H9 (cell line): ENCODE measurements around the gene PPM1N. TPM values are rescaled to one million over a fixed set of nuclear protein-coding genes. Genes with fewer than 3 reads are reported as not detected.

Experiments
- DNase-seq: peaks from one replicate; pipeline ENCODE4 v3.0.0-alpha.2; 2017
- H2AFZ ChIP-seq: one replicate; pipeline ENCODE4 v1.6.1; 2013; ENCODE audit warnings: mild to moderate bottlenecking, low read length, control low read depth, moderate library complexity
- H2AK5ac ChIP-seq: 2 replicates; pipeline ENCODE4 v1.6.1; 2013; ENCODE audit warnings: low read length, control low read depth, mixed read lengths; ENCODE audit not compliant: insufficient read length
- H2BK120ac ChIP-seq: one replicate; pipeline ENCODE4 v1.6.1; 2013; ENCODE audit warnings: low read depth, mild to moderate bottlenecking, low read length, control low read depth, inconsistent platforms; ENCODE audit not compliant: poor library complexity, severe bottlenecking
- H2BK12ac ChIP-seq: 2 replicates; pipeline ENCODE4 v1.6.1; 2013; ENCODE audit warnings: low read length, control low read depth, mixed read lengths, low read depth; ENCODE audit not compliant: insufficient read length
- H2BK15ac ChIP-seq: 2 replicates; pipeline ENCODE4 v1.6.1; 2013; ENCODE audit warnings: low read depth, low read length, control low read depth
- H2BK20ac ChIP-seq: one replicate; pipeline ENCODE4 v1.6.1; 2013; ENCODE audit warnings: low read depth, mild to moderate bottlenecking, low read length, control low read depth, inconsistent platforms; ENCODE audit not compliant: poor library complexity, severe bottlenecking
- H2BK5ac ChIP-seq: 2 replicates; pipeline ENCODE4 v1.6.1; 2013; ENCODE audit warnings: low read length, control low read depth, mixed read lengths; ENCODE audit not compliant: insufficient read length
- H3K14ac ChIP-seq: 2 replicates; pipeline ENCODE4 v1.6.1; 2013; ENCODE audit warnings: low read length, control low read depth; ENCODE audit not compliant: insufficient read depth
- H3K18ac ChIP-seq: 2 replicates; pipeline ENCODE4 v1.6.1; 2013; ENCODE audit warnings: low read depth, mild to moderate bottlenecking, mixed read lengths, low read length, control low read depth; ENCODE audit not compliant: insufficient read length
- H3K23ac ChIP-seq: 2 replicates; pipeline ENCODE4 v1.6.1; 2013; ENCODE audit warnings: low read length, control low read depth, mixed read lengths, low read depth; ENCODE audit not compliant: insufficient read length
- H3K23me2 ChIP-seq: 2 replicates; pipeline ENCODE4 v1.6.1; 2013; ENCODE audit warnings: low read depth, mild to moderate bottlenecking, mixed read lengths, low read length, control low read depth; ENCODE audit not compliant: insufficient read length, poor library complexity, severe bottlenecking
- H3K27ac ChIP-seq: 2 replicates; pipeline ENCODE4 v1.5.1; 2013; ENCODE audit warnings: low read length, control low read depth, mixed read lengths, low read depth; ENCODE audit not compliant: insufficient read length
- H3K27me3 ChIP-seq: 2 replicates; pipeline ENCODE4 v1.6.1; 2013; ENCODE audit warnings: low read length, control low read depth, inconsistent platforms; ENCODE audit not compliant: insufficient read depth
- H3K4ac ChIP-seq: 2 replicates; pipeline ENCODE4 v1.6.1; 2013; ENCODE audit warnings: low read depth, mild to moderate bottlenecking, control low read depth, inconsistent platforms, low read length, moderate library complexity
- H3K4me1 ChIP-seq: 2 replicates; pipeline ENCODE4 v1.6.1; 2013; ENCODE audit warnings: low read length, control low read depth, inconsistent platforms; ENCODE audit not compliant: insufficient read depth
- H3K4me2 ChIP-seq: 2 replicates; pipeline ENCODE4 v1.6.1; 2013; ENCODE audit warnings: low read length, control low read depth, mixed read lengths; ENCODE audit not compliant: insufficient read length, insufficient read depth
- H3K56ac ChIP-seq: 2 replicates; pipeline ENCODE4 v1.6.1; 2013; ENCODE audit warnings: low read depth, mild to moderate bottlenecking, mixed read lengths, low read length, control low read depth; ENCODE audit not compliant: insufficient read length
- H3K79me1 ChIP-seq: 2 replicates; pipeline ENCODE4 v1.6.1; 2013; ENCODE audit warnings: low read depth, mild to moderate bottlenecking, moderate library complexity, low read length, control low read depth, inconsistent platforms; ENCODE audit not compliant: insufficient read depth, poor library complexity, severe bottlenecking
- H3K79me2 ChIP-seq: 2 replicates; pipeline ENCODE4 v1.6.1; 2013; ENCODE audit warnings: low read length, control low read depth, inconsistent platforms; ENCODE audit not compliant: insufficient read depth
- H3K9ac ChIP-seq: 2 replicates; pipeline ENCODE4 v1.6.1; 2013; ENCODE audit warnings: low read length, control low read depth, mixed read lengths; ENCODE audit not compliant: insufficient read length; ENCODE audit errors: extremely low read depth
- H3K9me3 ChIP-seq: one replicate; pipeline ENCODE4 v1.6.1; 2013; ENCODE audit warnings: low read depth, low read length, inconsistent platforms; ENCODE audit not compliant: control insufficient read depth
- H3T11ph ChIP-seq: one replicate; pipeline ENCODE4 v1.6.1; 2013; ENCODE audit warnings: mild to moderate bottlenecking, low read length, control low read depth, inconsistent platforms
- H4K20me1 ChIP-seq: one replicate; pipeline ENCODE4 v1.6.1; 2013; ENCODE audit not compliant: control insufficient read depth, insufficient read length, insufficient read depth
- H4K5ac ChIP-seq: 2 replicates; pipeline ENCODE4 v1.6.1; 2013; ENCODE audit warnings: low read depth, mild to moderate bottlenecking, mixed read lengths, low read length, control low read depth; ENCODE audit not compliant: insufficient read length
- H4K8ac ChIP-seq: replicated peaks from 2 replicates; pipeline ENCODE4 v1.6.1; 2013; ENCODE audit warnings: low read length, control low read depth, mixed read lengths, low read depth; ENCODE audit not compliant: insufficient read length
- H4K91ac ChIP-seq: 2 replicates; pipeline ENCODE4 v1.6.1; 2013; ENCODE audit warnings: low read depth, mild to moderate bottlenecking, moderate library complexity, mixed read lengths, low read length, control low read depth; ENCODE audit not compliant: insufficient read length
- H3K27ac Mint-ChIP-seq, 3 experiments: 2 replicates in 2 of 3; 3 replicates in 1 of 3; pipeline ENCODE4 v1.8.0; 2020 to 2021; ENCODE audit warnings: mixed read lengths in 3 of 3, mild to moderate bottlenecking in 1 of 3, moderate library complexity in 1 of 3
- H3K27me3 Mint-ChIP-seq: 2 replicates; pipeline ENCODE4 v1.8.0; 2021; ENCODE audit warnings: low read depth, mild to moderate bottlenecking, moderate library complexity, mixed read lengths
- H3K36me3 Mint-ChIP-seq, 3 experiments: 2 replicates in 2 of 3; 3 replicates in 1 of 3; pipeline ENCODE4 v1.8.0; 2020 to 2021; ENCODE audit warnings: low read depth in 3 of 3, mixed read lengths in 3 of 3; ENCODE audit not compliant: insufficient read depth in 1 of 3
- H3K4me1 Mint-ChIP-seq, 2 experiments: 2 replicates each; pipeline ENCODE4 v1.8.0; 2020; ENCODE audit warnings: mixed read lengths in 2 of 2
- H3K4me3 Mint-ChIP-seq, 2 experiments: 2 replicates in 1 of 2; 3 replicates in 1 of 2; pipeline ENCODE4 v1.8.0; 2020 to 2021; ENCODE audit warnings: mild to moderate bottlenecking in 2 of 2, mixed read lengths in 2 of 2, moderate library complexity in 1 of 2
- H3K9me3 Mint-ChIP-seq, 2 experiments: 2 replicates in 1 of 2; 3 replicates in 1 of 2; pipeline ENCODE4 v1.8.0; 2020; ENCODE audit warnings: mild to moderate bottlenecking in 2 of 2, mixed read lengths in 2 of 2, moderate library complexity in 1 of 2
- CTCF ChIP-seq: fragments of 200-600 bp; sonication (generic); conservative IDR thresholded peaks from 3 replicates; pipeline ENCODE4 v1.8.0; 2021; ENCODE audit warnings: antibody characterized with exemption, mild to moderate bottlenecking
- WGBS: extraction: QIAGEN DNeasy Blood & Tissue Kit; methylation state at CpG from one replicate; pipeline ENCODE4 v1.1.7; 2013; ENCODE audit warnings: missing lambda C conversion rate, low lambda C conversion rate, mixed read lengths; ENCODE audit not compliant: insufficient read length; ENCODE audit errors: extremely low coverage; 5-methylcytosine and 5-hydroxymethylcytosine counted together
- total RNA-seq: library from RNA; stranded (reverse); gene quantifications from 2 replicates; pipeline ENCODE4 v1.2.1, GENCODE V29; 2021

PPM1N gene
- total RNA-seq, 1 experiment from 2014 or later, result 7.7 TPM

- Histone ChIP-seq H2AFZ (no peak overlapping the region), H3K4ac (peak overlapping the region; percentile 51; the same call in 1 of the 2 replicates), H4K20me1 (no peaks in the 10 kb centered on the region), H2BK15ac (no peak overlapping the region), H2AK5ac (no peak overlapping the region), H3K18ac (peak overlapping the region; percentile 91), H3K79me2 (no peaks in the 10 kb centered on the region), H3K23ac (no peak overlapping the region), H3K23me2 (peaks cover 4% of the 10 kb centered on the region), H3K56ac (no peak overlapping the region), H3K9me3 (no peaks in the 10 kb centered on the region), H4K8ac (no peak overlapping the region), H3K79me1 (no peaks in the 10 kb centered on the region), H4K91ac (peak overlapping the region; percentile 65), H3K27ac (peak overlapping the region; percentile 15), H3K27me3 (no peaks in the 10 kb centered on the region; the same call in 1 of the 2 replicates), H2BK5ac (peak overlapping the region; percentile 7), H3K14ac (peak overlapping the region; percentile 94), H2BK20ac (no peak overlapping the region), H3K4me2 (no peak overlapping the region), H4K5ac (peak overlapping the region; percentile 73), H3T11ph (peak overlapping the region; percentile 47), H2BK12ac (peak overlapping the region; percentile 68), H3K4me1 (no peaks in the 10 kb centered on the region), H3K9ac (no peak overlapping the region), H2BK120ac (peak overlapping the region; percentile 87)
- WGBS, result no CpG with 5 or more reads among the region's 27 CpGs
- Mint-ChIP-seq H3K27ac (peak overlapping the region in 2 of 3 experiments; percentile 74 to 97; a peak in 4 of 7 replicates), H3K36me3 (no peaks in the 10 kb centered on the region), H3K4me3 (peak overlapping the region; percentile 3 to 15), H3K9me3 (peaks cover 4 to 8% of the 10 kb centered on the region in 2 experiments; a peak in 4 of 5 replicates), H3K4me1 (peaks cover 13 to 22% of the 10 kb centered on the region in 2 experiments), H3K27me3 (peaks cover 18% of the 10 kb centered on the region)
- DNase-seq, result peak; percentile 96
- TF ChIP-seq CTCF, result no peak
Observed at GRCh38 chr19:45455707-45456499, 42.3 kb upstream of the PPM1N start.
